ENCODE results near the gene PDCD7.
"Not testable (repeated sequence)": the region's sequence is repeated elsewhere in the genome, so short reads cannot be mapped to it uniquely, and the experiment has no call there.

Gene PDCD7

GRCh38 chr15:65076486-65077290 is 56.9 kb downstream of the PDCD7 start, which contains the start of gene KBTBD13:
TSS of gene KBTBD13 (plus strand) at chr15:65076746. CDS start at chr15:65076816, 70 bp downstream.
- DNase-seq (ENCODE audit: extremely low read depth in 1 of 2, low read depth in 1 of 2), result no peak

DNA sequence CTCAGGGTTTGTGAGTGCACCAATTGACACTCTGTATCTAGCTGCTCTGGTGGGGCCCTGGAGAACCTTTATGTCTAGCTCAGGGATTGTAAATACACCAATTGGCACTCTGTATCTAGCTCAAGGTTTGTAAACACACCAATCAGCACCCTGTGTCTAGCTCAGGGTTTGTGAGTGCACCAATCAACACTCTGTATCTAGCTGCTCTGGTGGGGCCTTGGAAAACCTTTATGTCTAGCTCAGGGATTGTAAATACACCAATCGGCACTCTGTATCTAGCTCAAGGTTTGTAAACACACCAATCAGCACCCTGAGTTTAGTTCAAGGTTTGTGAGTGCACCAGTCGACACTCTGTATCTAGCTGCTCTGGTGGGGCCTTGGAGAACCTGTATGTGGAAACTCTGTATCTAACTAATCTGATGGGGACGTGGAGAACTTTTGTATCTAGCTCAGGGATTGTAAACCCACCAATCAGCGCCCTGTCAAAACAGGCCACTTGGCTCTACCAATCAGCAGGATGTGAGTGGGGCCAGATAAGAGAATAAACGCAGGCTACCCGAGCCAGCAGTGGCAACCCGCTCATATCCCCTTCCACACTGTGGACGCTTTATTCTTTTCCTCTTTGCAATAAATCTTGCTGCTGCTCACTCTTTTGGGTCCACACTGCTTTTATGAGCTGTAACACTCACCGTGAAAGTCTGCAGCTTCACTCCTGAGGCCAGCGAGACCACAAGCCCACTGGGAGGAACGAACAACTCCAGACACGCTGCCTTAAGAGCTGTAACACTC is 57.8 kb downstream of the PDCD7 start:
- DNase-seq (ENCODE audit: extremely low read depth in 1 of 2, low read depth in 1 of 2), result not testable (repeated sequence)

GRCh38 chr15:65074946-65075345 is 58.7 kb downstream of the PDCD7 start:
- not testable (repeated sequence) for DNase-seq (ENCODE audit: extremely low read depth in 1 of 2, low read depth in 1 of 2)

- DNase-seq (ENCODE audit: extremely low read depth in 1 of 2, low read depth in 1 of 2), result no peak
Measured at GRCh38 chr15:65072617-65073016, 61.0 kb downstream of the PDCD7 start.

DNA sequence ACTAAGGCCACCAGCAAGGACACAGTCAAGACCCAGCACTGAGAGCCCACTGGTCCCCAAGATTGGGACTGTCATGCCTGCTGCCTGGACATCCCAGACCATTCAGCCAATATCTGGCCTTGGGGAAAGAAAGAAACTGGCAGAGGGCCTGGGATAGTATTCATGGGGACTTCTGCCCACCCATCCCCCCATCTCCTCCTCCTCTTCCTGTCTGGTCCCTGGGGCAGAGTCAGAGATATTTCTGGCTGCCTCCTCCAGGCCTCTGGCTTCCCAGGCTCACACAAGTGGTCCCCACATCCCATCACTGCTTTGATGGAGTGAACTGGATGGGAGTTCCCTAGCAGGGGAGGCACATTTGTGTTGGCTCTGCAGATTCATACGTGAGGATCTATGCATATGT is 61.6 kb downstream of the PDCD7 start:
- no peak for DNase-seq (ENCODE audit: extremely low read depth in 1 of 2, low read depth in 1 of 2)

GRCh38 chr15:65071381-65071811 is 62.2 kb downstream of the PDCD7 start:
- no peak for DNase-seq (ENCODE audit: extremely low read depth in 1 of 2, low read depth in 1 of 2)

GRCh38 chr15:65069779-65070546 is 63.6 kb downstream of the PDCD7 start:
- no peak for DNase-seq (ENCODE audit: extremely low read depth in 1 of 2, low read depth in 1 of 2)

- DNase-seq (ENCODE audit: extremely low read depth in 1 of 2, low read depth in 1 of 2), result no peak
Measured at GRCh38 chr15:65069179-65069578, 64.4 kb downstream of the PDCD7 start.

- no peak for DNase-seq (ENCODE audit: extremely low read depth in 1 of 2, low read depth in 1 of 2)
Measured at GRCh38 chr15:65068403-65068788, 65.2 kb downstream of the PDCD7 start.

- no peak for DNase-seq (ENCODE audit: extremely low read depth in 1 of 2, low read depth in 1 of 2)
Measured at GRCh38 chr15:65067645-65068402, 65.8 kb downstream of the PDCD7 start, which contains the start of gene RASL12. TSS of gene RASL12 (minus strand) at chr15:65067991. CDS start at chr15:65067835, 156 bp downstream.
